H9 (cell line): ENCODE results near the gene AXIN2. TPM values are rescaled to one million over a fixed set of nuclear protein-coding genes. Genes with fewer than 3 reads are reported as not detected.

Experiments
- DNase-seq: peaks from one replicate; pipeline ENCODE4 v3.0.0-alpha.2; 2017
- H2AFZ ChIP-seq: one replicate; pipeline ENCODE4 v1.6.1; 2013; ENCODE audit warnings: mild to moderate bottlenecking, low read length, control low read depth, moderate library complexity
- H2AK5ac ChIP-seq: 2 replicates; pipeline ENCODE4 v1.6.1; 2013; ENCODE audit warnings: low read length, control low read depth, mixed read lengths; ENCODE audit not compliant: insufficient read length
- H2BK120ac ChIP-seq: one replicate; pipeline ENCODE4 v1.6.1; 2013; ENCODE audit warnings: low read depth, mild to moderate bottlenecking, low read length, control low read depth, inconsistent platforms; ENCODE audit not compliant: poor library complexity, severe bottlenecking
- H2BK12ac ChIP-seq: 2 replicates; pipeline ENCODE4 v1.6.1; 2013; ENCODE audit warnings: low read length, control low read depth, mixed read lengths, low read depth; ENCODE audit not compliant: insufficient read length
- H2BK15ac ChIP-seq: 2 replicates; pipeline ENCODE4 v1.6.1; 2013; ENCODE audit warnings: low read depth, low read length, control low read depth
- H2BK20ac ChIP-seq: one replicate; pipeline ENCODE4 v1.6.1; 2013; ENCODE audit warnings: low read depth, mild to moderate bottlenecking, low read length, control low read depth, inconsistent platforms; ENCODE audit not compliant: poor library complexity, severe bottlenecking
- H2BK5ac ChIP-seq: 2 replicates; pipeline ENCODE4 v1.6.1; 2013; ENCODE audit warnings: low read length, control low read depth, mixed read lengths; ENCODE audit not compliant: insufficient read length
- H3K14ac ChIP-seq: 2 replicates; pipeline ENCODE4 v1.6.1; 2013; ENCODE audit warnings: low read length, control low read depth; ENCODE audit not compliant: insufficient read depth
- H3K18ac ChIP-seq: 2 replicates; pipeline ENCODE4 v1.6.1; 2013; ENCODE audit warnings: low read depth, mild to moderate bottlenecking, mixed read lengths, low read length, control low read depth; ENCODE audit not compliant: insufficient read length
- H3K23ac ChIP-seq: 2 replicates; pipeline ENCODE4 v1.6.1; 2013; ENCODE audit warnings: low read length, control low read depth, mixed read lengths, low read depth; ENCODE audit not compliant: insufficient read length
- H3K23me2 ChIP-seq: 2 replicates; pipeline ENCODE4 v1.6.1; 2013; ENCODE audit warnings: low read depth, mild to moderate bottlenecking, mixed read lengths, low read length, control low read depth; ENCODE audit not compliant: insufficient read length, poor library complexity, severe bottlenecking
- H3K27ac ChIP-seq: 2 replicates; pipeline ENCODE4 v1.5.1; 2013; ENCODE audit warnings: low read length, control low read depth, mixed read lengths, low read depth; ENCODE audit not compliant: insufficient read length
- H3K27me3 ChIP-seq: 2 replicates; pipeline ENCODE4 v1.6.1; 2013; ENCODE audit warnings: low read length, control low read depth, inconsistent platforms; ENCODE audit not compliant: insufficient read depth
- H3K4ac ChIP-seq: 2 replicates; pipeline ENCODE4 v1.6.1; 2013; ENCODE audit warnings: low read depth, mild to moderate bottlenecking, control low read depth, inconsistent platforms, low read length, moderate library complexity
- H3K4me1 ChIP-seq: 2 replicates; pipeline ENCODE4 v1.6.1; 2013; ENCODE audit warnings: low read length, control low read depth, inconsistent platforms; ENCODE audit not compliant: insufficient read depth
- H3K4me2 ChIP-seq: 2 replicates; pipeline ENCODE4 v1.6.1; 2013; ENCODE audit warnings: low read length, control low read depth, mixed read lengths; ENCODE audit not compliant: insufficient read length, insufficient read depth
- H3K56ac ChIP-seq: 2 replicates; pipeline ENCODE4 v1.6.1; 2013; ENCODE audit warnings: low read depth, mild to moderate bottlenecking, mixed read lengths, low read length, control low read depth; ENCODE audit not compliant: insufficient read length
- H3K79me1 ChIP-seq: 2 replicates; pipeline ENCODE4 v1.6.1; 2013; ENCODE audit warnings: low read depth, mild to moderate bottlenecking, moderate library complexity, low read length, control low read depth, inconsistent platforms; ENCODE audit not compliant: insufficient read depth, poor library complexity, severe bottlenecking
- H3K79me2 ChIP-seq: 2 replicates; pipeline ENCODE4 v1.6.1; 2013; ENCODE audit warnings: low read length, control low read depth, inconsistent platforms; ENCODE audit not compliant: insufficient read depth
- H3K9ac ChIP-seq: 2 replicates; pipeline ENCODE4 v1.6.1; 2013; ENCODE audit warnings: low read length, control low read depth, mixed read lengths; ENCODE audit not compliant: insufficient read length; ENCODE audit errors: extremely low read depth
- H3K9me3 ChIP-seq: one replicate; pipeline ENCODE4 v1.6.1; 2013; ENCODE audit warnings: low read depth, low read length, inconsistent platforms; ENCODE audit not compliant: control insufficient read depth
- H3T11ph ChIP-seq: one replicate; pipeline ENCODE4 v1.6.1; 2013; ENCODE audit warnings: mild to moderate bottlenecking, low read length, control low read depth, inconsistent platforms
- H4K20me1 ChIP-seq: one replicate; pipeline ENCODE4 v1.6.1; 2013; ENCODE audit not compliant: control insufficient read depth, insufficient read length, insufficient read depth
- H4K5ac ChIP-seq: 2 replicates; pipeline ENCODE4 v1.6.1; 2013; ENCODE audit warnings: low read depth, mild to moderate bottlenecking, mixed read lengths, low read length, control low read depth; ENCODE audit not compliant: insufficient read length
- H4K8ac ChIP-seq: replicated peaks from 2 replicates; pipeline ENCODE4 v1.6.1; 2013; ENCODE audit warnings: low read length, control low read depth, mixed read lengths, low read depth; ENCODE audit not compliant: insufficient read length
- H4K91ac ChIP-seq: 2 replicates; pipeline ENCODE4 v1.6.1; 2013; ENCODE audit warnings: low read depth, mild to moderate bottlenecking, moderate library complexity, mixed read lengths, low read length, control low read depth; ENCODE audit not compliant: insufficient read length
- H3K27ac Mint-ChIP-seq, 3 experiments: 2 replicates in 2 of 3; 3 replicates in 1 of 3; pipeline ENCODE4 v1.8.0; 2020 to 2021; ENCODE audit warnings: mixed read lengths in 3 of 3, mild to moderate bottlenecking in 1 of 3, moderate library complexity in 1 of 3
- H3K27me3 Mint-ChIP-seq: 2 replicates; pipeline ENCODE4 v1.8.0; 2021; ENCODE audit warnings: low read depth, mild to moderate bottlenecking, moderate library complexity, mixed read lengths
- H3K36me3 Mint-ChIP-seq, 3 experiments: 2 replicates in 2 of 3; 3 replicates in 1 of 3; pipeline ENCODE4 v1.8.0; 2020 to 2021; ENCODE audit warnings: low read depth in 3 of 3, mixed read lengths in 3 of 3; ENCODE audit not compliant: insufficient read depth in 1 of 3
- H3K4me1 Mint-ChIP-seq, 2 experiments: 2 replicates each; pipeline ENCODE4 v1.8.0; 2020; ENCODE audit warnings: mixed read lengths in 2 of 2
- H3K4me3 Mint-ChIP-seq, 2 experiments: 2 replicates in 1 of 2; 3 replicates in 1 of 2; pipeline ENCODE4 v1.8.0; 2020 to 2021; ENCODE audit warnings: mild to moderate bottlenecking in 2 of 2, mixed read lengths in 2 of 2, moderate library complexity in 1 of 2
- H3K9me3 Mint-ChIP-seq, 2 experiments: 2 replicates in 1 of 2; 3 replicates in 1 of 2; pipeline ENCODE4 v1.8.0; 2020; ENCODE audit warnings: mild to moderate bottlenecking in 2 of 2, mixed read lengths in 2 of 2, moderate library complexity in 1 of 2
- CTCF ChIP-seq: fragments of 200-600 bp; sonication (generic); conservative IDR thresholded peaks from 3 replicates; pipeline ENCODE4 v1.8.0; 2021; ENCODE audit warnings: antibody characterized with exemption, mild to moderate bottlenecking
- WGBS: extraction: QIAGEN DNeasy Blood & Tissue Kit; methylation state at CpG from one replicate; pipeline ENCODE4 v1.1.7; 2013; ENCODE audit warnings: missing lambda C conversion rate, low lambda C conversion rate, mixed read lengths; ENCODE audit not compliant: insufficient read length; ENCODE audit errors: extremely low coverage; 5-methylcytosine and 5-hydroxymethylcytosine counted together
- total RNA-seq: library from RNA; stranded (reverse); gene quantifications from 2 replicates; pipeline ENCODE4 v1.2.1, GENCODE V29; 2021

AXIN2 gene
- total RNA-seq, 1 experiment from 2014 or later, result 35.0 TPM

- DNase-seq, result no peak
- H2AK5ac ChIP-seq, result no peak overlapping the region
- no peak overlapping the region for H2BK15ac ChIP-seq
- no peak overlapping the region for H2AFZ ChIP-seq
- no peaks in the 10 kb centered on the region for H3K79me1 ChIP-seq
- no peak overlapping the region for H3K9ac ChIP-seq
- no peak overlapping the region for H3K23ac ChIP-seq
- H3K27me3 Mint-ChIP-seq, result no peaks in the 10 kb centered on the region
- no peaks in the 10 kb centered on the region for H3K9me3 ChIP-seq
- H3T11ph ChIP-seq, result no peak overlapping the region
- no peak overlapping the region for H4K91ac ChIP-seq
- H4K8ac ChIP-seq, result no peak overlapping the region
- H3K9me3 Mint-ChIP-seq, result no peaks in the 10 kb centered on the region
- no peaks in the 10 kb centered on the region for H3K27me3 ChIP-seq
- peaks cover 3% of the 10 kb centered on the region; the same call in 1 of the 2 replicates for H3K4me1 ChIP-seq
- no CpG with 5 or more reads among the region's 17 CpGs for WGBS
- H3K79me2 ChIP-seq, result no peaks in the 10 kb centered on the region
- no peak overlapping the region for H4K5ac ChIP-seq
- no peak overlapping the region for H3K4me3 Mint-ChIP-seq
- H3K36me3 Mint-ChIP-seq, result peaks cover 36 to 69% (median 45%) of the 10 kb centered on the region in 3 experiments
- H2BK20ac ChIP-seq, result no peak overlapping the region
- peaks cover 35 to 39% of the 10 kb centered on the region in 2 experiments for H3K4me1 Mint-ChIP-seq
- no peak overlapping the region for H3K18ac ChIP-seq
- no peak overlapping the region for H3K4me2 ChIP-seq
- no peak overlapping the region for H3K56ac ChIP-seq
- H2BK5ac ChIP-seq, result no peak overlapping the region
- no peak overlapping the region for H3K27ac ChIP-seq
- no peak overlapping the region for H2BK12ac ChIP-seq
- no peak overlapping the region for H3K14ac ChIP-seq
- H3K27ac Mint-ChIP-seq, result peak overlapping the region; percentile 78 to 97 (median 84); a peak in 5 of 7 replicates
- no peaks in the 10 kb centered on the region for H3K23me2 ChIP-seq
- no peak overlapping the region for H3K4ac ChIP-seq
- no peaks in the 10 kb centered on the region for H4K20me1 ChIP-seq
- TF ChIP-seq CTCF, result no peak
- H2BK120ac ChIP-seq, result no peak overlapping the region
These were observed 31.5 kb downstream of the AXIN2 start for GRCh38 chr17:65529761-65530522.
